CD14-positive monocyte (primary cell): ENCODE data around the gene SCFD1. TPM values are rescaled to one million over a fixed set of nuclear protein-coding genes. Genes with fewer than 3 reads are reported as not detected.

Experiments
- DNase-seq, 3 donors: peaks; one replicate each; pipeline ENCODE4 v3.0.0-alpha.2; 2011 to 2022
- H2AFZ ChIP-seq: 2 replicates; pipeline ENCODE4 v1.6.0; 2012; ENCODE audit warnings: mild to moderate bottlenecking, low read depth, low read length, inconsistent platforms; ENCODE audit not compliant: insufficient read depth, poor library complexity, severe bottlenecking
- H3K27ac ChIP-seq, 2 donors: 1 replicate in 1 of 2; 2 replicates in 1 of 2; pipeline ENCODE4 v1.5.1; 2012 to 2013; ENCODE audit warnings: low read length in 2 of 2, control low read depth in 1 of 2, inconsistent platforms in 1 of 2, low read depth in 1 of 2, mild to moderate bottlenecking in 1 of 2
- H3K27me3 ChIP-seq, 2 donors: one replicate each; pipeline versions ENCODE4 v1.6.0 to v1.6.1; 2011 to 2013; ENCODE audit warnings: low read length in 2 of 2; ENCODE audit not compliant: control insufficient read depth in 2 of 2, insufficient read depth in 2 of 2
- H3K36me3 ChIP-seq, 2 donors: replicated peaks in 1 of 2; 1 replicate in 1 of 2; 2 replicates in 1 of 2; pipeline versions ENCODE4 v1.5.1 to v1.6.1; 2012 to 2013; ENCODE audit warnings: low read length in 2 of 2, control low read depth in 1 of 2, inconsistent platforms in 1 of 2, mild to moderate bottlenecking in 1 of 2; ENCODE audit not compliant: insufficient read depth in 2 of 2, control insufficient read depth in 1 of 2
- H3K4me1 ChIP-seq, 2 donors: 1 replicate in 1 of 2; 2 replicates in 1 of 2; pipeline versions ENCODE4 v1.5.1 to v1.6.1; 2012 to 2013; ENCODE audit warnings: low read length in 2 of 2, control low read depth in 1 of 2, inconsistent platforms in 1 of 2, mild to moderate bottlenecking in 1 of 2, moderate library complexity in 1 of 2; ENCODE audit not compliant: insufficient read depth in 2 of 2, control insufficient read depth in 1 of 2
- H3K4me2 ChIP-seq: replicated peaks from 2 replicates; pipeline ENCODE3; 2012; ENCODE audit warnings: low read length, moderate library complexity, mild to moderate bottlenecking; ENCODE audit not compliant: poor library complexity, severe bottlenecking; ENCODE audit errors: extremely low read depth
- H3K4me3 ChIP-seq, 3 experiments: fragments of 200-600 bp in 1 of 3; sonication (generic) in 1 of 3; replicated peaks in 1 of 3; 1 replicate in 2 of 3; 2 replicates in 1 of 3; pipeline ENCODE4 v1.5.1; 2011 to 2013; ENCODE audit warnings: low read length in 3 of 3, mild to moderate bottlenecking in 3 of 3, control low read depth in 2 of 3, low read depth in 2 of 3, inconsistent platforms in 1 of 3, moderate library complexity in 1 of 3
- H3K79me2 ChIP-seq: 2 replicates; pipeline ENCODE4 v1.6.0; 2012; ENCODE audit warnings: mild to moderate bottlenecking, control low read depth, inconsistent platforms, low read length, moderate library complexity; ENCODE audit not compliant: insufficient read depth
- H3K9ac ChIP-seq: 2 replicates; pipeline ENCODE4 v1.6.0; 2017; ENCODE audit warnings: low read length, mild to moderate bottlenecking; ENCODE audit not compliant: insufficient read depth, poor library complexity, severe bottlenecking
- H3K9me3 ChIP-seq, 2 donors: replicated peaks in 1 of 2; 1 replicate in 1 of 2; 2 replicates in 1 of 2; pipeline versions ENCODE4 v1.5.1 to v1.6.1; 2012 to 2013; ENCODE audit warnings: low read length in 2 of 2, control low read depth in 1 of 2; ENCODE audit not compliant: control insufficient read depth in 1 of 2, insufficient read depth in 1 of 2
- H4K20me1 ChIP-seq: 2 replicates; pipeline ENCODE4 v1.6.0; 2012; ENCODE audit warnings: mild to moderate bottlenecking, low read length, control low read depth, moderate library complexity; ENCODE audit not compliant: insufficient read depth
- H3K27ac Mint-ChIP-seq, 7 donors: one replicate each; pipeline ENCODE4 v1.8.0; 2020; ENCODE audit warnings: mild to moderate bottlenecking in 7 of 7, mixed read lengths in 7 of 7, moderate library complexity in 6 of 7, inconsistent platforms in 2 of 7
- H3K27me3 Mint-ChIP-seq, 3 donors: one replicate each; pipeline ENCODE4 v1.8.0; 2021 to 2022; ENCODE audit warnings: low read depth in 3 of 3, mild to moderate bottlenecking in 3 of 3, mixed read lengths in 3 of 3, moderate library complexity in 3 of 3, inconsistent platforms in 1 of 3
- H3K36me3 Mint-ChIP-seq, 2 donors: one replicate each; pipeline ENCODE4 v1.8.0; 2020; ENCODE audit warnings: mixed read lengths in 2 of 2, inconsistent platforms in 1 of 2, mild to moderate bottlenecking in 1 of 2
- H3K4me1 Mint-ChIP-seq: one replicate; pipeline ENCODE4 v1.8.0; 2020; ENCODE audit warnings: mild to moderate bottlenecking, mixed read lengths
- H3K4me3 Mint-ChIP-seq, 2 donors: one replicate each; pipeline ENCODE4 v1.8.0; 2020; ENCODE audit warnings: mild to moderate bottlenecking in 2 of 2, mixed read lengths in 2 of 2, moderate library complexity in 1 of 2
- H3K9me3 Mint-ChIP-seq, 7 donors: one replicate each; pipeline ENCODE4 v1.8.0; 2020 to 2022; ENCODE audit warnings: mixed read lengths in 7 of 7, mild to moderate bottlenecking in 6 of 7, moderate library complexity in 6 of 7, inconsistent platforms in 2 of 7
- CTCF ChIP-seq: fragments of 200-600 bp; IDR thresholded peaks from one replicate; pipeline ENCODE4 v1.8.0; 2022; ENCODE audit warnings: antibody characterized with exemption, mild to moderate bottlenecking
- WGBS: methylation state at CpG from one replicate; pipeline ENCODE4 v1.1.5; 2013; ENCODE audit warnings: missing lambda C conversion rate; ENCODE audit not compliant: insufficient coverage; 5-methylcytosine and 5-hydroxymethylcytosine counted together
- intact Hi-C, 2 donors: fragments of 100-400 bp; cut with micrococcal nuclease; formaldehyde crosslinking; loops; one replicate each; pipeline versions ENCODE4 v1.15.0 to v1.15.1; 2023
- polyA plus RNA-seq, 3 donors: library from polyadenylated mRNA; depleted of rRNA in 1 of 3; unstranded in 2 of 3; stranded (reverse) in 1 of 3; fragments of 300-500 nt in 2 of 3; fragments of >200 nt in 1 of 3; fragmentation: Illumina TruSeq in 2 of 3; gene quantifications; 1 replicate in 2 of 3; 2 replicates in 1 of 3; pipeline ENCODE4 v1.2.3, GENCODE V29; 2012 to 2021

SCFD1 gene
- polyA plus RNA-seq, 3 donors: 33.1 to 64.1 (median 44.9) TPM

- H3K4me1 ChIP-seq: no peaks in the 10 kb centered on the region
- Mint-ChIP-seq H3K36me3 (no peaks in the 10 kb centered on the region), H3K4me1 (peaks cover 2% of the 10 kb centered on the region), H3K4me3 (no peak overlapping the region), H3K27me3 (peaks cover 0 to 10% (median 7%) of the 10 kb centered on the region in 3 donors), H3K27ac (no peak overlapping the region), H3K9me3 (peaks cover 0 to 2% (median 0%) of the 10 kb centered on the region in 7 donors)
- H3K27me3 ChIP-seq: no peaks in the 10 kb centered on the region
- no peaks in the 10 kb centered on the region for H3K36me3 ChIP-seq
- no peak overlapping the region for H3K4me3 ChIP-seq
- DNase-seq: no peak
- H2AFZ ChIP-seq: no peak overlapping the region
- intact Hi-C loops: no loop called here
- 93% methylated on average over 2 of the region's 2 CpGs for WGBS
- H3K4me2 ChIP-seq: no peak overlapping the region
- no peak overlapping the region for H3K27ac ChIP-seq
- no peaks in the 10 kb centered on the region for H3K79me2 ChIP-seq
- no peak overlapping the region for H3K9ac ChIP-seq
- TF ChIP-seq CTCF: no peak
- H3K9me3 ChIP-seq: no peaks in the 10 kb centered on the region
- no peaks in the 10 kb centered on the region for H4K20me1 ChIP-seq
Observed at GRCh38 chr14:30756594-30756993, 134.5 kb downstream of the SCFD1 start.

- no peaks in the 10 kb centered on the region for H3K4me1 Mint-ChIP-seq
- Histone ChIP-seq H3K79me2 (no peaks in the 10 kb centered on the region), H3K4me3 (no peak overlapping the region), H3K9me3 (no peaks in the 10 kb centered on the region), H3K27ac (no peak overlapping the region), H3K27me3 (no peaks in the 10 kb centered on the region), H4K20me1 (no peaks in the 10 kb centered on the region), H3K9ac (no peak overlapping the region), H2AFZ (no peak overlapping the region), H3K36me3 (no peaks in the 10 kb centered on the region), H3K4me2 (no peak overlapping the region), H3K4me1 (no peaks in the 10 kb centered on the region)
- no peak for DNase-seq
- H3K27me3 Mint-ChIP-seq: peaks cover 0 to 10% (median 4%) of the 10 kb centered on the region in 3 donors
- no peaks in the 10 kb centered on the region for H3K36me3 Mint-ChIP-seq
- H3K27ac Mint-ChIP-seq: no peak overlapping the region
- H3K4me3 Mint-ChIP-seq: no peak overlapping the region
- TF ChIP-seq CTCF: no peak
- intact Hi-C loops: no loop called here
- no CpG with 5 or more reads among the region's 3 CpGs for WGBS
- peaks cover 0 to 4% (median under 1%) of the 10 kb centered on the region in 7 donors for H3K9me3 Mint-ChIP-seq
Observed at GRCh38 chr14:30757082-30757481, 135.0 kb downstream of the SCFD1 start.
